Smooth muscle cell of the brain vasculature (primary cell): ENCODE data around the gene PVALB.

ENCODE experiments used
- DNase-seq: peaks from one replicate; pipeline ENCODE4 v3.0.0-alpha.2; 2012; ENCODE audit warnings: low read depth, low spot score

PVALB gene

GRCh38 chr22:36846949-36847348 lies 30.1 kb upstream of the PVALB start:
- DNase-seq, result no peak

DNA sequence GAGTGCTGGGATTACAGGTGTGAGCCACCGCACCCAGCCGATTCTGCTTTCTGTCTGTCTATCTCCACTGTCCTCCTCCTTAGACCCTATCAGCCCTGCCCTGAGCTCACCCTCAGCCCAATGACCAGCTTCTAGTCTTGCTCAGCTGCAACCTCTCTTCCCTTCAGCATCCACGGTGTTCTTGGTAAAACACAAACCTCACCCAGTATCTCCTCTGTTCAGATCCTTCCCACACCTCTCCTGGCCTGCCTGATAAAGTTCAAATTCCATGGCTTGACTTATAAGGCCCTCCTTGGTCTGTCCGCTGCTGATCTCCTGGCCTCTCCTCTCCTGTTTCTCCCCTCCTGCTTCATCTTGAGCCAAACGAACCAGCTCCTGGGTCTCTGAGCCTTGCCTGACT lies 29.4 kb upstream of the PVALB start:
- no peak for DNase-seq

GRCh38 chr22:36840106-36840505 lies 23.3 kb upstream of the PVALB start:
- no peak for DNase-seq

DNA sequence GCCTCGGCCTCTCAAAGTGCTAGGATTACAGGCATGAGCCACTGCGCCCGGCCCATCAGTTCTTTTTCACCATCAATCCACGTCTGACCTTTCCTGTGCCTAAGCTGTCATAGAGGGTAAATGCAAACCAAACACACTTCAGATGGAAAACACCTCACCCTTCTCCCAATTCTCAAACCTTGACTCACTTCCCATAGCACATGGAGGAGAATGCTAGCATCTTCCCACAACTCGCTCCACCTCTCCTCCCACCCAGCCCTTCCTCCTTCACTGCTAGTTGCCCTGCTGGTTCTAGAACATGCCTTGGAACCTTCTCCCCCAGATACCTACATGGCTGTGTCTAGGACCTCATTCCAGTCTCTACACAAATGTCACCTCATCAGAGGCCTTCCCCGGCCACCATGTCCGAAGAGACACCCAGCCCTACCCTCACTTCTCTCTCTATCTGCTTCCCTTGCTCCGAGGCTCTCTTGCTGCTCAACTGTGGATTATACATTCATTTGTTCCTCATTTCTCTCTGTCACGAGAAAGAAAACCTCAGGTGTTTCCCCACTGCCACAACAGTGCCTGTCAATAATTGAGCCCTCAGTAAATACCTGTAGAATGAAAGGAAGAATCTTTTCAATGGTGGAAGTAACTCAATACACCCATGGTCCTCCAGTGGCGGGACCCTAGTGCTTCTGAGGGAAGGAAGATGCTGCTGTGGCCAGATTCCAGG lies 22.7 kb upstream of the PVALB start:
- no peak for DNase-seq

DNA sequence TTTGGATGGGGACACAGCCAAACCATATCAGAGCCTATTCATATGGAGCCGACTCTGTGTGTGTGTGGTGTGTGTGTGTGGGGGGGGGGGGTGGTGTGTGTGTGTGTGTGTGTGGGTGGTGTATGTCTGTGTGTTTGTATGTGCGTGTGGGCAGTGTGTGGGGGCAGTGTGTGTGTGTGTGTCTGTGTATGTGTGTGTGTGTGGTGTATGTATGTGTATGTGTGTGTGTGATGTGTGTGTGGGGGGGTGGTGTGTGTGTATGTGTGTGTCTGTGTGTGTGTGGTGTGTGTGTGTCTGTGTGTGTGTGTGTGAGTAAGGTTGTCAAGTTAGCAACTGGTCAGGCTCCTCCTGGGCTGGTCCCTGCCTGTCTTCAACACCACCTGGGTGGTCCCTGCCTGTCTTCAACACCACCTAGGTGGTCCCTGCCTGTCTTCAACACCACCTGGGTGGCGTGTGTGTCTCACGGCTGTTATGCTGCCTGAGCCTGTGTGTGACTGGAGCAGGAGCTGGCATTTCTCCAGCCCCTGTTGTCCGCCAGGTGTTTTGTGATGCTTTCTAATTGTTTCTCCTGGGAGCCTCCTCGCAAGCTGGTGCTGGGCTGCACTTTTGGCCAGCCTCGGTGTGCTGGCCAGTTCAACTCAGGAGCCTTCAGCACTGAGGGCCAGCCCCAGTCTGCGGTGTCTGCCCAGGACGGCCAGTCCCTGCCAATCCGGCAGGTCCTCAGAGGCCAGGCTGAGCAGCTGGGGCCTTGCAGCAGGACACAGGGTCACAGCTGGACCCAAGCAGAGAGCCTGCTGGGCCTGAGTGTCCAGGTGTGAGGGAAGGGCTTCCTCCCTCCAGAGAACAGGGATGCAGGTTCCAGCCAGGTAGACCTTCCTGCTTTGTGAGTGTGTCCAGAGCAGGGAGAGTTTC lies 21.5 kb upstream of the PVALB start:
- DNase-seq, result no peak

- DNase-seq, result no peak
Observed at GRCh38 chr22:36835903-36836302, 19.1 kb upstream of the PVALB start.

DNA sequence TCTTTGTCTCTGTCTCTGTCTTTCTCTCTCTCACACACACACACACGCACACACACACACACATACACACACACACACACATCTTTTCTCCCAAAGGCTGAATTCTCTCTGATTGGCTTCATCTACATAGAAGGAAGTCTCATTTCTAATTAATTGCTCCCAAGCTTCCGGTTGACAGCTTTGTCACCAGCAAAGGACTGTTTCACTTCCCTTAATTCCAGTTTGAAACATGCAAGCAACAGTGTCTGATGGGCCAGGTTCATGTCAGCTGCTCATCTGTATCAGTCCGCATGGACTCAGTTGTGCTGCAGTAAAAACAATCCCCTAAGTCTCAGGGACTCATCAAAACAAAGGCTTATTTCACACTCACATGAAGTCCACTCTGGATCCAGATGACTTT lies 16.2 kb upstream of the PVALB start:
- no peak for DNase-seq

DNA sequence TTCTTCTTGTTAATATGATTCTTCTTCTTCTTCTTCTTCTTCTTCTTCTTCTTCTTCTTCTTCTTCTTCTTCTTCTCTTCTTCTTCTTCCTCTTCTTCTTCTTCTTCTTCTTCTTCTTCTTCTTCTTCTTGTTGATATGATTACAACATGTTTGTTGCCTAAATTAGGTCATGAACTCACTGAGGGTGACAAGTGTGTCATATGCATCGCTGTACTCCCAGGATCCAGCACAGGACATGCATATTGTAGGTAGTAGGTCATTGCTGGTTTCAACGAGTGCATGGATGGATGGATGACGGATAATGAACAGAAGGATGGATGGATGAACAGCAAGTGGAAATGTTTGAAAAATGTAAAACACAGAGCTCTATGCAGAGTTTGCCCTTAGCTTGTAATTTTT lies 14.9 kb upstream of the PVALB start:
- no peak for DNase-seq

- no peak for DNase-seq
Observed at GRCh38 chr22:36831206-36831605, 14.4 kb upstream of the PVALB start.

DNA sequence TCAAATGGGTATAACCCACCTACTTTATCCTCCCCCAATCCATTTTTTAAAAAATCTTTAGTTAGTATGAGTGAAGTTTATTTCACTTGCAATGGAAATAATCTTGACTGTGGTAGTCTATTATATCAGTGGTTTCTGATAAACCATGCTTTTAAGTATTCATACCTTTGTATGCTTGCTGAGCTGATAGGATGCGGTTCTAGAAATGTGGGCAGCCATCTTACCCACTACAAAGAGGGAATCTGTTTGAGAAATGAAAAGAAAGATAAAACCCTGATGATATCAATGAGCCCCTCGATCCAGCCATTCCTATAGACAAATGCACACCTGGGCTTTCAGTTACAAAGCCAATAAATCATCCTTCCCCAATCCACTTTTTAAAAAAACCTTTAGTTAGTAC lies 13.8 kb upstream of the PVALB start:
- no peak for DNase-seq

- DNase-seq, result no peak
Observed at GRCh38 chr22:36829370-36830002, 12.7 kb upstream of the PVALB start.

DNA sequence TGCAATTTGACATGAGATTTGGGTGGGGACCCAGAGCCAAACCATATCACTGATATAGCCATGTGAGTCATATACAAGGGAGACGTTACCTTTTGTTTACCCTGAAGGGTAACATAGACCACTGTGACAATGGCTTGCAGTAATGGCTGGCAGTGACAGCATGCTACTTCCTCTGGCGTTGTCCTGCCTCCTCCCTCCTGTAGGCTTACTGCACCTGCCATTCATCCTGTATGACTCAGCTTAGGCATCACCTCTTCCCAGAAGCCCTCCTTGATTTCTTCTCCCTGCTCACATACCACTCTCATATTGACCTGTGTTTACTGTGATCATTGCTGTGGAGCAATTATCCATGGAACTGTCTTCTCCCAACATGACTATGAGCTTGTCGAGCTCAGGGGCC lies 12.0 kb upstream of the PVALB start:
- DNase-seq, result no peak

- DNase-seq, result no peak
Observed at GRCh38 chr22:36826262-36826661, 9.4 kb upstream of the PVALB start.

GRCh38 chr22:36824655-36825054 lies 7.8 kb upstream of the PVALB start:
- no peak for DNase-seq

GRCh38 chr22:36823186-36823839 lies 6.5 kb upstream of the PVALB start:
- peak; percentile 3 for DNase-seq

- no peak for DNase-seq
Observed at GRCh38 chr22:36822581-36822980, 5.7 kb upstream of the PVALB start.

DNA sequence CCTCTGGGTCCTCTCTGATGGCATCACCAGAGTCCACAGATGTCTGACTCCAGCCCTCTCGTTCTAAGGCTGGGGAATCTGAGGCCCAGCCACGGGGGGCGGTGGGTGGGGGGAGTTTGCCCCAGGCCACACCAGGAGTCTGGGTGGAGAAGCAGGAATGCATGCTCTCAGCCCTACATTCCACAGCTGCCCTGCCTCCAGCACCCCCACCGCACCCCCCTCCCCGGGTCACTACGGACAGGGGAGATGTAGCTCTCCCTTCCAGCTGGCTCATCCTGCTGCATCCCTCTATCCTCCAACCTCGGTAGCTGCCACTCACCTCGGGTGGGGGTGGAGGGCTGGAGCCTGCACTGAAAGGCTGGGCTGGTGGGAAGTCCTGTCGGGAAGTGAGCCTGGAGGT lies 2.3 kb upstream of the PVALB start:
- DNase-seq, result no peak

- DNase-seq, result no peak
Observed at GRCh38 chr22:36818010-36818642, 1.3 kb upstream of the PVALB start.

GRCh38 chr22:36817525-36817848 lies 652 bp upstream of the PVALB start:
- DNase-seq, result no peak

DNA sequence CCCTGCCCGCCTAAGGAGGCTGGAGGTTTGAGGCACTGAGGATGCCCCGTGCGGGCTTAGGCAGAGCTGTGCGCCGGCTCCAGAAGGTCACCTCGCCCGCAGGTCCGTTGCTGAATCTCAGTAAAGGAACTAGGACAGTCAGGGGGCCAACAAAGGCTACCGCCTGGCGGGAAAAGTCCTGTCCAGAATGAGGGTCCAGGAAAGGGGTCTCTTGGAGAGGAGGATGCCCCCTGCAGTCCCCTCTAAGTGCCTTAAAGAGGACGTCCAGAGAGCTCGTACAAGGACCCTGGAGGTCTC lies 548 bp downstream of the PVALB start:
- DNase-seq, result no peak

DNA sequence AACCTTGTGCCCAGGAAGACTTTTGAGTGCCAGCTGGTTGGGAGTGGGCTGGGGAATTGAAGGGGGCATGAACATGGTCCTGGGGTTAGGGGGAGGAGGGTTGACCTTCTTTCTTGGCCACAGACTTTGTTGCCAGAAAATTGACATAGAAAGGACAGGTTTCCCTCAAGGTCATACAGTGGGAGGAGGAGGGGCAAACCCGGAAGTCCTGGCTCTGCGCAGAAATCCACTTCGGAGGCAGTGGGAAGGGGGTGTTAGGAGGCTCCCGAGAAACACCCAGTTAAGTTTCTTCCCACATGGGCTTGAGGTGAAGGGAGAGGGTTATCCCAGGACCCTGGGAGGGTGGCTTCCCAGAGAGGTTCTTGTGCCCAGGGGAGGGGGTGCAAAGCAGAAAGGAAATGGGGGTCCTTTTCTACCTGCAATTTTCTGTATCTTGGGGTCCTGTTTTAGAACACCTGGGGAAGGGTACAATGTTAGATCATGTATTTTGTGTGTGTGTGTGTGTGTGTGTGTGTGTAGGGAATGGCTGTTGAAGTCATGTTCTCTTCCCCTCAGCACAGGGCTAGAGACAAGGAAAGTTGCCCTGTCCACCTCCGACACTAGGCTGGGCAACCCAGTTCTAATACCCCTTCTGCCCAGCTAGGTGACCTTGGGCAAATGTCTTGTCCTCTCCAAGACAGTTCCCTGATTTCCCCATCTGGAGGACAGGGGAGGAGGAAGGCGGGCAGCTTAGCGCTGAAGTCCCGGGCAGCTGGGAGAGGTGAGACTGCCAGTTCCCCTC lies 1.1 kb downstream of the PVALB start:
- no peak for DNase-seq
